NCI-H1105 (cell line): ENCODE data around the gene FAM131C.

ENCODE experiments used
- DNase-seq: peaks from one replicate; lab custom pipeline; 2025; lab: John Stamatoyannopoulos, UW

The FAM131C gene

GRCh38 chr1:16101623-16102022 lies 28.2 kb upstream of the FAM131C start:
- DNase-seq: no peak

- DNase-seq: no peak
Measured at GRCh38 chr1:16099412-16099811, 26.0 kb upstream of the FAM131C start.

GRCh38 chr1:16095447-16095846 lies 22.0 kb upstream of the FAM131C start:
- no peak for DNase-seq

GRCh38 chr1:16094453-16095158 lies 21.2 kb upstream of the FAM131C start:
- no peak for DNase-seq

- DNase-seq: no peak
Measured at GRCh38 chr1:16093611-16094010, 20.2 kb upstream of the FAM131C start.

- DNase-seq: no peak
Measured at GRCh38 chr1:16092923-16093511, 19.6 kb upstream of the FAM131C start.

GRCh38 chr1:16092097-16092922 lies 18.9 kb upstream of the FAM131C start:
- no peak for DNase-seq

GRCh38 chr1:16091296-16091695 lies 17.8 kb upstream of the FAM131C start:
- peak; percentile 11 for DNase-seq

GRCh38 chr1:16090076-16090826 lies 16.8 kb upstream of the FAM131C start:
- no peak for DNase-seq

- DNase-seq: no peak
Measured at GRCh38 chr1:16088996-16089395, 15.5 kb upstream of the FAM131C start.

- no peak for DNase-seq
Measured at GRCh38 chr1:16088351-16088911, 15.0 kb upstream of the FAM131C start.

- no peak for DNase-seq
Measured at GRCh38 chr1:16087733-16088132, 14.3 kb upstream of the FAM131C start.

GRCh38 chr1:16085522-16085921 lies 12.1 kb upstream of the FAM131C start:
- DNase-seq: no peak

- no peak for DNase-seq
Measured at GRCh38 chr1:16083486-16083885, 10.0 kb upstream of the FAM131C start.

- peak; percentile 49 for DNase-seq
Measured at GRCh38 chr1:16082283-16083038, 9.0 kb upstream of the FAM131C start.

- no peak for DNase-seq
Measured at GRCh38 chr1:16081636-16082035, 8.2 kb upstream of the FAM131C start.

- DNase-seq: no peak
Measured at GRCh38 chr1:16080422-16081150, 7.1 kb upstream of the FAM131C start.

- peak; percentile 63 for DNase-seq
Measured at GRCh38 chr1:16078925-16079656, 5.6 kb upstream of the FAM131C start.

GRCh38 chr1:16077406-16078245 lies 4.2 kb upstream of the FAM131C start:
- no peak for DNase-seq
